ENCODE measurements around the gene HIVEP2. TPM values are rescaled to one million over a fixed set of nuclear protein-coding genes. Genes with fewer than 3 reads are reported as not detected.

HIVEP2 gene
- total and polyA plus RNA-seq, 2 of the 4 experiments (the other 2 are of a cell fraction): 4.3 to 11.3 TPM

- no peak overlapping the region for H3K56ac ChIP-seq (ENCODE audit: extremely low read depth, insufficient read depth, low read length)
- no peak overlapping the region for H2BK15ac ChIP-seq (ENCODE audit: low read depth, low read length)
- no peaks in the 10 kb centered on the region for H3K36me3 ChIP-seq (ENCODE audit: control insufficient read depth, insufficient read depth, low read length)
- no peak overlapping the region for H2BK20ac ChIP-seq (ENCODE audit: low read depth, low read length)
- H3K9me3 ChIP-seq (ENCODE audit: control insufficient read depth, insufficient read depth, low read length): peaks cover 5% of the 10 kb centered on the region; the same call in 1 of the 2 replicates
- H2AFZ ChIP-seq (replicated peaks; ENCODE audit: low read length, poor library complexity): no peak overlapping the region
- H3K79me1 ChIP-seq (ENCODE audit: low read depth in 1 of 2, low read length in 2 of 2): no peaks in the 10 kb centered on the region
- H4K5ac ChIP-seq (ENCODE audit: low read depth, low read length): no peak overlapping the region
- ATAC-seq (ENCODE audit: low read depth) (no peak), DNase-seq (no peak)
- H3K4me2 ChIP-seq (ENCODE audit: low read depth, low read length): no peak overlapping the region
- H3K9me1 ChIP-seq (ENCODE audit: insufficient read depth, low read length): no peaks in the 10 kb centered on the region
- H3K27me3 ChIP-seq (ENCODE audit: control insufficient read depth, insufficient read depth, low read length): peaks cover 11% of the 10 kb centered on the region
- H3K4me1 ChIP-seq (ENCODE audit: control insufficient read depth, insufficient read depth, low read length): no peaks in the 10 kb centered on the region
- WGBS, 2 experiments (ENCODE audit: extremely low coverage in 2 of 2, insufficient read length in 1 of 2): no CpG with 5 or more reads among the region's 2 CpGs
- CTCF ChIA-PET: no interaction called here
- in situ Hi-C loops (cut with MboI; ENCODE audit: low sequenced_read_pairs): no loop called here
- intact Hi-C loops (cut with micrococcal nuclease): no loop called here
- H3K4me3 ChIP-seq (ENCODE audit: insufficient read depth, low read depth, low read length): no peak overlapping the region
- no peak overlapping the region for H2AK5ac ChIP-seq (ENCODE audit: low read depth, low read length)
- H3K18ac ChIP-seq (ENCODE audit: low read depth, low read length): no peak overlapping the region
- no peak overlapping the region for H3K4ac ChIP-seq (ENCODE audit: low read depth, low read length)
- no peak overlapping the region for H3K9ac ChIP-seq (ENCODE audit: low read depth, low read length)
- no peak overlapping the region for H2BK120ac ChIP-seq (ENCODE audit: low read depth, low read length)
- no peak overlapping the region for H4K8ac ChIP-seq (ENCODE audit: low read depth in 2 of 2, low read length in 2 of 2)
- dilution Hi-C loops (cut with HindIII; ENCODE audit: low sequenced_read_pairs, unreplicated experiment): no loop called here
- H2BK5ac ChIP-seq (ENCODE audit: low read depth, low read length, poor library complexity, severe bottlenecking): no peak overlapping the region
- no TSS peak for BruUV-seq (replicated peaks)
- POLR2A ChIA-PET (ENCODE audit: unreplicated experiment): no interaction called here
- H4K91ac ChIP-seq (ENCODE audit: insufficient read depth, low read depth, low read length): no peak overlapping the region
- H4K20me1 ChIP-seq (ENCODE audit: insufficient read depth, low read length): no peaks in the 10 kb centered on the region
- no peak for TF ChIP-seq NFE2L2 (IDR thresholded peaks at IDR 0.05; ENCODE audit: low read depth, low read length)
- no peak for TF ChIP-seq ELK1 (IDR thresholded peaks at IDR 0.05; ENCODE audit: borderline replicate concordance, low read depth, low read length)
- TF ChIP-seq BHLHE40 (IDR thresholded peaks at IDR 0.05; ENCODE audit: low read depth, low read length): no peak
- no peak for TF ChIP-seq MAFK (IDR thresholded peaks at IDR 0.05; ENCODE audit: low read depth, low read length)
- TF ChIP-seq RFX5 (IDR thresholded peaks at IDR 0.05; ENCODE audit: low read depth, low read length): no peak
- no peak for TF ChIP-seq MAZ (IDR thresholded peaks at IDR 0.05; ENCODE audit: borderline replicate concordance, low read depth, low read length)
- no peak for TF ChIP-seq RAD21 (IDR thresholded peaks at IDR 0.05; ENCODE audit: low read length)
- TF ChIP-seq, protein P1, sequence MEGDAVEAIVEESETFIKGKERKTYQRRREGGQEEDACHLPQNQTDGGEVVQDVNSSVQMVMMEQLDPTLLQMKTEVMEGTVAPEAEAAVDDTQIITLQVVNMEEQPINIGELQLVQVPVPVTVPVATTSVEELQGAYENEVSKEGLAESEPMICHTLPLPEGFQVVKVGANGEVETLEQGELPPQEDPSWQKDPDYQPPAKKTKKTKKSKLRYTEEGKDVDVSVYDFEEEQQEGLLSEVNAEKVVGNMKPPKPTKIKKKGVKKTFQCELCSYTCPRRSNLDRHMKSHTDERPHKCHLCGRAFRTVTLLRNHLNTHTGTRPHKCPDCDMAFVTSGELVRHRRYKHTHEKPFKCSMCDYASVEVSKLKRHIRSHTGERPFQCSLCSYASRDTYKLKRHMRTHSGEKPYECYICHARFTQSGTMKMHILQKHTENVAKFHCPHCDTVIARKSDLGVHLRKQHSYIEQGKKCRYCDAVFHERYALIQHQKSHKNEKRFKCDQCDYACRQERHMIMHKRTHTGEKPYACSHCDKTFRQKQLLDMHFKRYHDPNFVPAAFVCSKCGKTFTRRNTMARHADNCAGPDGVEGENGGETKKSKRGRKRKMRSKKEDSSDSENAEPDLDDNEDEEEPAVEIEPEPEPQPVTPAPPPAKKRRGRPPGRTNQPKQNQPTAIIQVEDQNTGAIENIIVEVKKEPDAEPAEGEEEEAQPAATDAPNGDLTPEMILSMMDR (conservative IDR thresholded peaks at IDR 0.05; ENCODE audit: low read depth, low read length): no peak
- TF ChIP-seq FOS (IDR thresholded peaks at IDR 0.05; ENCODE audit: low read depth, low read length): no peak
- TF ChIP-seq MXI1 (IDR thresholded peaks at IDR 0.05; ENCODE audit: borderline replicate concordance, low read depth, low read length): no peak
- no peak for TF ChIP-seq SMC3 (IDR thresholded peaks at IDR 0.05; ENCODE audit: low read depth, low read length)
- no peak overlapping the region for H2AK9ac ChIP-seq (replicated peaks; ENCODE audit: low read depth, low read length, poor library complexity)
- no peak overlapping the region for H3K23ac ChIP-seq (ENCODE audit: low read depth, low read length)
- H3K14ac ChIP-seq (replicated peaks; ENCODE audit: low read depth, low read length): no peak overlapping the region
- H3K27ac ChIP-seq (ENCODE audit: insufficient read depth, low read length): no peak overlapping the region
These were observed 228.9 kb downstream of the HIVEP2 start for GRCh38 chr6:142716097-142716496.
